Erythroblast (primary cell): Measurements from ENCODE around the gene LRRC39.

Experiments
- GATA1 ChIP-seq: IDR thresholded peaks from 2 replicates; pipeline ENCODE4 v1.6.1; 2011; ENCODE audit warnings: low read depth, mild to moderate bottlenecking, control low read depth, low read length, moderate library complexity
- POLR2A ChIP-seq: IDR thresholded peaks from 2 replicates; pipeline ENCODE4 v1.6.1; 2011; ENCODE audit warnings: mild to moderate bottlenecking, low read length

- no peak for TF ChIP-seq POLR2A
- no peak for TF ChIP-seq GATA1
These were observed 9.9 kb upstream of the LRRC39 start for GRCh38 chr1:100187912-100188311.
